PFSK-1 (cell line): ENCODE results near the gene HMGCS2.

Experiments
- FOXP2 ChIP-seq: optimal IDR thresholded peaks from 2 replicates; pipeline ENCODE3; 2011; ENCODE audit warnings: borderline replicate concordance, control low read depth, inconsistent platforms; ENCODE audit not compliant: insufficient read depth; ENCODE audit errors: extremely low read length, extremely low read depth
- POLR2AphosphoS5 ChIP-seq: IDR thresholded peaks from 2 replicates; pipeline ENCODE4 v1.6.1; 2012; ENCODE audit warnings: low read depth, mild to moderate bottlenecking, control low read depth, low read length, moderate library complexity
- SIN3A ChIP-seq: IDR thresholded peaks from 2 replicates; pipeline ENCODE4 v1.6.1; 2012; ENCODE audit warnings: mild to moderate bottlenecking, low read length, moderate library complexity, borderline replicate concordance; ENCODE audit not compliant: insufficient read depth
- TAF1 ChIP-seq: IDR thresholded peaks from 2 replicates; pipeline ENCODE4 v1.6.1; 2012; ENCODE audit warnings: low read length, control low read depth, borderline replicate concordance; ENCODE audit not compliant: insufficient read depth
- TF ChIP-seq, protein P1 (sequence below), 2 experiments: IDR thresholded peaks; 2 replicates each; pipeline versions ENCODE4 v1.6.1 to v1.8.0; 2011 to 2012; ENCODE audit warnings: low read depth in 2 of 2, low read length in 2 of 2, control low read depth in 1 of 2, inconsistent platforms in 1 of 2, mild to moderate bottlenecking in 1 of 2, moderate library complexity in 1 of 2; ENCODE audit not compliant: insufficient read depth in 1 of 2

Gene HMGCS2

DNA sequence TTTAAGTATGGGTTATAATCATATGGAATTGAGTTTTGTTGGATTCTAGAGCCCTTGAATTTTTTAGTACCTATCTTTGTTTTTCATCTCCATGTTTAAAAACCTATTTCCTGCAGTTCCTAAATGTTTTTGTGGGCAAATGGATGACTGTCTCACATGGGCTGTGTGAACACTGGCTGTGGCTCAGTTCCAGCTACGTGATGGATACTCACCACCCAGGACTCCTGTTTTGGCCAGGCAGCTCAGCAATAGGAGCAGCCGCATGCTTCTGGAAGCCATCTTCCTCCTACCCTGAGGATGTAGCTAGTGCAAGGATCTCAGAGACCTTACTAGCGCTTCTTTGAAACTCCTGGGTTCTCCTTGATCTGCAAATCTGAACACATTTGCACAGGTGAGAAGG lies 39.8 kb upstream of the HMGCS2 start:
- TF ChIP-seq FOXP2 (no peak), POLR2AphosphoS5 (no peak)
- TF ChIP-seq, protein P1, sequence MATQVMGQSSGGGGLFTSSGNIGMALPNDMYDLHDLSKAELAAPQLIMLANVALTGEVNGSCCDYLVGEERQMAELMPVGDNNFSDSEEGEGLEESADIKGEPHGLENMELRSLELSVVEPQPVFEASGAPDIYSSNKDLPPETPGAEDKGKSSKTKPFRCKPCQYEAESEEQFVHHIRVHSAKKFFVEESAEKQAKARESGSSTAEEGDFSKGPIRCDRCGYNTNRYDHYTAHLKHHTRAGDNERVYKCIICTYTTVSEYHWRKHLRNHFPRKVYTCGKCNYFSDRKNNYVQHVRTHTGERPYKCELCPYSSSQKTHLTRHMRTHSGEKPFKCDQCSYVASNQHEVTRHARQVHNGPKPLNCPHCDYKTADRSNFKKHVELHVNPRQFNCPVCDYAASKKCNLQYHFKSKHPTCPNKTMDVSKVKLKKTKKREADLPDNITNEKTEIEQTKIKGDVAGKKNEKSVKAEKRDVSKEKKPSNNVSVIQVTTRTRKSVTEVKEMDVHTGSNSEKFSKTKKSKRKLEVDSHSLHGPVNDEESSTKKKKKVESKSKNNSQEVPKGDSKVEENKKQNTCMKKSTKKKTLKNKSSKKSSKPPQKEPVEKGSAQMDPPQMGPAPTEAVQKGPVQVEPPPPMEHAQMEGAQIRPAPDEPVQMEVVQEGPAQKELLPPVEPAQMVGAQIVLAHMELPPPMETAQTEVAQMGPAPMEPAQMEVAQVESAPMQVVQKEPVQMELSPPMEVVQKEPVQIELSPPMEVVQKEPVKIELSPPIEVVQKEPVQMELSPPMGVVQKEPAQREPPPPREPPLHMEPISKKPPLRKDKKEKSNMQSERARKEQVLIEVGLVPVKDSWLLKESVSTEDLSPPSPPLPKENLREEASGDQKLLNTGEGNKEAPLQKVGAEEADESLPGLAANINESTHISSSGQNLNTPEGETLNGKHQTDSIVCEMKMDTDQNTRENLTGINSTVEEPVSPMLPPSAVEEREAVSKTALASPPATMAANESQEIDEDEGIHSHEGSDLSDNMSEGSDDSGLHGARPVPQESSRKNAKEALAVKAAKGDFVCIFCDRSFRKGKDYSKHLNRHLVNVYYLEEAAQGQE (IDR thresholded peaks at IDR 0.05; ENCODE audit: insufficient read depth in 1 of 2, low read depth in 2 of 2, low read length in 2 of 2), result no peak

DNA sequence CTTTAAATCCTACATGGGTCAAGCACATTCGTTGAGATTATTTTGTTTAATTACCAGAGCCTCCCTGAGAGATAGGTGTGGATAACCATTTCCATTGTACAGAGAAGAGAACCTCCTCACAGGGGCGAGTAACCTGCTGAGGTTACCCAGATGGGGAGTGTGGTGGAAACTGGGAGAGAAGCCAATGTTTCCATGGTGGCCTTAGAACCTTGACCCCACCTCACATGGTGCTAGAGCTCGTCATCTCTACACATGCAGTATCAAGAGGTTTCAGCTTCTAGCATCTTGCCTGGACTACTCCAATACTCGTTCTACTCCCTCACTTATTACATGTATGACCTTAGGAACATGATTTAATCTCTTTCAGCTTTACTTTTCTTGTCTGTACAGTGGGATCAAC lies 37.8 kb upstream of the HMGCS2 start:
- TF ChIP-seq, protein P1 (IDR thresholded peaks at IDR 0.05; ENCODE audit: insufficient read depth in 1 of 2, low read depth in 2 of 2, low read length in 2 of 2), result no peak

DNA sequence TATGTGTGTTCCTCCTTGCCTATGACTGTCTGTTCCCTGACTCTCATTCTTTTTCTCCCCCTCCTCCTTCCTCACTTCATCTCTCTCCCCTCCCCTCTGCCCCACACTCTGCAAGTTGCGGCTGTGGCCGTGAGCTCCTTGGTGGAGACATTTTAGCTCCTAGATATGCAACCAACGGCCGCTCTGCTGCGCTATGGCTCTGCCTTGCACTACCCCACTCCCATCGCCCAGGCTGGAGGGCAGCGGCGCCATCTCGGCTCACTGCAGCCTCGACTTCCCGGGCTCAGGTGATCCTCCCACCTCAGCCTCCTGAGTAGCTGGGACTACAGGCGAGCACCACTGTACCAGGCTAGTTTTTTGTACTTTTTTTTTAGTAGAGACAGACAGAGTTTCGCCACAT lies 37.0 kb upstream of the HMGCS2 start:
- TF ChIP-seq SIN3A (no peak), POLR2AphosphoS5 (no peak)

DNA sequence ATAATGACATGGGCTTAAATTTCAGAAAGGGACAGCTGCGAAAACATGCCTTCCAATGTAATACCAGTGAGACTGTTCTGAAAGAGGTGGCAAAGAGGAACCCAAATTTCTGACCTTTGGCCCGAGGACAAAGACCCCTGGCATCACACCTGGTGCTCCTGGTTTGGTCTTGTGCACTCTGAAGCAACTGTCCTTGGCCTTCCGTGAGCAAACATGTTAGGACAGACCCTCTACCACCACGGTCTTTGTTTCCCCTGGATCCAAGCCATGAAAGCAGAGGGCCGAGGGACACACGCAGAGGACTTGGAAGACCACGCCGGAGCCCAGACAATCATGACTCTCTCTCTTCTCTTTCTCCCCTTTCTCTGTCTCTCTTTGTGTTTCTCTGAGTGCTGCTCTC lies 36.5 kb upstream of the HMGCS2 start:
- TF ChIP-seq FOXP2, result no peak

DNA sequence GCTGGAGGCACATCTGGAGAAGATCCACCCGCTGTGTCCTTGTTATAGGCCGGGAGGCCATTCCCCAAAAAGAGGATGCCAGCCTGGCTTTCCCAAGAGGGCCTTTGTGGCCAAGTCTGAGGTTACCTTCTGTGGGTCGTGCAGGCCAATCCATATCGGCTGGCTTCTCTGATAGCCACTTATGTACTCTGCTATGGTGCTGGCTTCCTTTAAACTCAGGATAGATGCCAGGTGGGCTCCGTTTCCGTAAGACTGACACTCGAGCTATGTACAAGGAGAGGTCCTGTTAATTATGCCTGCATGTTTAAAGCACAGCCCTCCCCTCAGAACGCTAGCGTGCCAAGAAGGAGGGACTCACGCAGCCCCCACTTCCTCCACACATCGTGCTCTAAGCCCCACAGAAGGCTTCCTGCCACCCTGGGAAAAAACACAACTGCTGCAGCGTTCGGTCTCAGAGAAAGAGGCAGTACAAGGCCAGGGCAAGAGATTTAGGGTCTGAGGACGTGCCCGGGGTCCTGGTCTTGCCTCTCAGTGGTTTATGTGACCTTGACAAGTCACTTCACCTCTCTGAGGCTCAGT lies 31.0 kb upstream of the HMGCS2 start:
- TF ChIP-seq POLR2AphosphoS5, result no peak
- no peak for TF ChIP-seq FOXP2
- no peak for TF ChIP-seq TAF1
- TF ChIP-seq, protein P1 (IDR thresholded peaks at IDR 0.05; ENCODE audit: insufficient read depth in 1 of 2, low read depth in 2 of 2, low read length in 2 of 2), result no peak
- TF ChIP-seq SIN3A, result no peak

DNA sequence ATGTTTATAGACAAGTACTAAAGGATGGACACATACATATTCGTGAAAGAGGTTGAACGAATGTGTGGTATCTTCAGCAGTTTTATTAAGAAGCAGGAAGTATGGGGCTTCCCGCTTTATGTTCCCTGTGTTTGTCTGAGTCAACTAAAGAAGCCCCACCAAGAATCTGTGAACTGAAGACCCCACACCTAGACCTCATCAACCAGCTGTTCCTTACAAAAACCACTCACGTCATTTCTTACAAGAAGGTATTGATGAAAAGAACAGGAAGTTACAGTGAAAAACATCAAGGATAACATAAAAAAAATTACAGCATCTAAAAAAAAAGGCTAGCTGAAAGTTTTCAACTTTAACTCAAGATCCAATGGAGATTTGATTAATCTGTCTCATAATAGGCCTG lies 30.3 kb upstream of the HMGCS2 start:
- TF ChIP-seq POLR2AphosphoS5 (no peak), TAF1 (no peak), SIN3A (no peak), FOXP2 (no peak)
- TF ChIP-seq, protein P1 (IDR thresholded peaks at IDR 0.05; ENCODE audit: insufficient read depth in 1 of 2, low read depth in 2 of 2, low read length in 2 of 2), result no peak
